HG03378 (cell line): ENCODE data around the gene SCGB1D1.
"Not testable (repeated sequence)": the region's sequence is repeated elsewhere in the genome, so short reads cannot be mapped to it uniquely, and the experiment has no call there.

Experiments
- ATAC-seq: cut with Tn5 transposase; IDR thresholded peaks from one replicate; pipeline ENCODE4 v1.9.1; 2021; ENCODE audit warnings: mild to moderate bottlenecking, moderate library complexity; ENCODE audit not compliant: unreplicated experiment

Gene SCGB1D1

GRCh38 chr11:62157603-62158002, 32.4 kb upstream of the SCGB1D1 start:
- no peak for ATAC-seq

- no peak for ATAC-seq
These were observed 23.6 kb upstream of the SCGB1D1 start for GRCh38 chr11:62166371-62166770.

GRCh38 chr11:62169448-62169847, 20.6 kb upstream of the SCGB1D1 start:
- no peak for ATAC-seq

- ATAC-seq = no peak
These were observed 20.1 kb upstream of the SCGB1D1 start for GRCh38 chr11:62169935-62170334.

- ATAC-seq = no peak
These were observed 18.7 kb upstream of the SCGB1D1 start for GRCh38 chr11:62171261-62171723.

GRCh38 chr11:62172294-62172693, 17.7 kb upstream of the SCGB1D1 start:
- no peak for ATAC-seq

- no peak for ATAC-seq
These were observed 13.2 kb upstream of the SCGB1D1 start for GRCh38 chr11:62176766-62177165.

- no peak for ATAC-seq
These were observed 10.0 kb upstream of the SCGB1D1 start for GRCh38 chr11:62179995-62180394.

- no peak for ATAC-seq
These were observed 8.9 kb upstream of the SCGB1D1 start for GRCh38 chr11:62181097-62181496.

GRCh38 chr11:62182147-62182891, 7.7 kb upstream of the SCGB1D1 start:
- ATAC-seq = no peak

GRCh38 chr11:62186195-62186594, 3.8 kb upstream of the SCGB1D1 start:
- no peak for ATAC-seq

- ATAC-seq = no peak
These were observed 3.9 kb downstream of the SCGB1D1 start for GRCh38 chr11:62193952-62194351.

- not testable (repeated sequence) for ATAC-seq
These were observed 5.0 kb downstream of the SCGB1D1 start for GRCh38 chr11:62195010-62195409.

GRCh38 chr11:62195945-62196344, 5.9 kb downstream of the SCGB1D1 start:
- no peak for ATAC-seq

- not testable (repeated sequence) for ATAC-seq
These were observed 7.4 kb downstream of the SCGB1D1 start for GRCh38 chr11:62197400-62197799.

GRCh38 chr11:62201376-62201775, 11.4 kb downstream of the SCGB1D1 start:
- no peak for ATAC-seq

GRCh38 chr11:62202910-62203309, 12.9 kb downstream of the SCGB1D1 start:
- ATAC-seq = no peak

- ATAC-seq = no peak
These were observed 14.4 kb downstream of the SCGB1D1 start for GRCh38 chr11:62204430-62204829.

- ATAC-seq = no peak
These were observed 15.4 kb downstream of the SCGB1D1 start for GRCh38 chr11:62205441-62205840.

GRCh38 chr11:62206276-62207066, 16.5 kb downstream of the SCGB1D1 start:
- ATAC-seq = not testable (repeated sequence)

GRCh38 chr11:62208785-62209144, 18.7 kb downstream of the SCGB1D1 start:
- no peak for ATAC-seq

- ATAC-seq = no peak
These were observed 27.3 kb downstream of the SCGB1D1 start for GRCh38 chr11:62217191-62217748.
